Right lobe of liver (tissue), 6 donors: Measurements from ENCODE around the gene CCL4. TPM values are rescaled to one million over a fixed set of nuclear protein-coding genes. Genes with fewer than 3 reads are reported as not detected.
A peak's percentile ranks its signal among the peaks of the same experiment; 100 is the strongest.

Experiments used
- ATAC-seq, 4 donors: fragments of 200-7000 bp; cut with Tn5 transposase; one replicate each; pipeline ENCODE4 v1.9.1; 2020; ENCODE audit warnings: mild to moderate bottlenecking in 4 of 4, moderate library complexity in 4 of 4
- DNase-seq, 3 donors: peaks; one replicate each; pipeline ENCODE4 v3.0.0-alpha.2; 2020
- H3K27ac ChIP-seq, 3 donors: fragments of 200-600 bp; one replicate each; pipeline ENCODE4 v1.8.0; 2022
- H3K27me3 ChIP-seq, 2 donors: fragments of 200-600 bp; one replicate each; pipeline ENCODE4 v1.8.0; 2022
- H3K36me3 ChIP-seq, 4 donors: fragments of 200-600 bp; sonication (generic) in 1 of 4; one replicate each; pipeline versions ENCODE4 v1.5.1 to v1.8.0; 2017 to 2022; ENCODE audit warnings: control low read depth in 1 of 4
- H3K4me1 ChIP-seq, 4 donors: fragments of 200-600 bp; sonication (generic) in 1 of 4; one replicate each; pipeline versions ENCODE4 v1.5.1 to v1.8.0; 2017 to 2022; ENCODE audit warnings: control low read depth in 1 of 4
- H3K4me3 ChIP-seq, 3 donors: fragments of 200-600 bp; one replicate each; pipeline ENCODE4 v1.8.0; 2022
- H3K9me3 ChIP-seq, 4 donors: fragments of 200-600 bp; sonication (generic) in 1 of 4; one replicate each; pipeline versions ENCODE4 v1.5.1 to v1.8.0; 2017 to 2022; ENCODE audit warnings: control low read depth in 1 of 4
- CTCF ChIP-seq, 4 donors: fragments of 200-600 bp in 3 of 4; fragments of 450-650 bp in 1 of 4; IDR thresholded peaks; one replicate each; pipeline versions ENCODE4 v1.5.1 to v1.8.0; 2016 to 2022; ENCODE audit warnings: antibody characterized with exemption in 4 of 4, mild to moderate bottlenecking in 2 of 4
- POLR2A ChIP-seq: fragments of 450-650 bp; IDR thresholded peaks from one replicate; pipeline ENCODE4 v1.6.1; 2017; ENCODE audit warnings: antibody characterized with exemption, mild to moderate bottlenecking
- WGBS: methylation state at CpG from one replicate; pipeline ENCODE4 v1.1.6; 2018; ENCODE audit warnings: low coverage, low lambda C conversion rate; ENCODE audit not compliant: insufficient coverage; ENCODE audit errors: missing lambda C conversion rate; 5-methylcytosine and 5-hydroxymethylcytosine counted together
- intact Hi-C, 2 donors: fragments of 100-400 bp; cut with DNase I; formaldehyde crosslinking; loops; one replicate each; pipeline versions ENCODE4 v1.11.2 to v1.14.1; 2022
- total RNA-seq, 6 experiments: library from RNA; depleted of rRNA in 2 of 6; stranded (reverse); fragments of >200 nt in 2 of 6; fragmentation: NEBNext Ultra II Directional in 3 of 6; extraction: Animal tissue kit (Norgen Biotek cat#: 25700) in 3 of 6; gene quantifications; one replicate each; pipeline versions ENCODE4 v1.1.0 to v1.2.4, GENCODE V29; 2016 to 2023
- donor health status: DM: no; HTN: yes; CAD: no.
- donor health status: DM: no; HTN: no; CAD: no.
- donor health status: DM: no; HTN: no; CAD: no.
- donor health status: DM: no; HTN: yes; CAD: no.
- donor health status: DM: no; HTN: yes; CAD: no.

The CCL4 gene
- total RNA-seq, 6 experiments from 2014 or later: 0.79 to 7.1 (median 2.4) TPM

GRCh38 chr17:36132421-36132831 is 28.8 kb downstream of the CCL4 start:
- Histone ChIP-seq H3K4me1 (no peaks in the 10 kb centered on the region), H3K27me3 (no peaks in the 10 kb centered on the region), H3K4me3 (no peak overlapping the region), H3K9me3 (no peaks in the 10 kb centered on the region), H3K27ac (no peak overlapping the region), H3K36me3 (no peaks in the 10 kb centered on the region)
- ATAC-seq (no peak), DNase-seq (no peak)
- 85% methylated on average over 2 of the region's 2 CpGs for WGBS
- no peak for TF ChIP-seq POLR2A
- no peak for TF ChIP-seq CTCF (IDR thresholded peaks at IDR 0.05)
- intact Hi-C loops: no loop called here

GRCh38 chr17:36133602-36134236 is 30.1 kb downstream of the CCL4 start:
- Histone ChIP-seq H3K36me3 (no peaks in the 10 kb centered on the region), H3K9me3 (no peaks in the 10 kb centered on the region), H3K27me3 (no peaks in the 10 kb centered on the region), H3K4me1 (no peaks in the 10 kb centered on the region), H3K4me3 (no peak overlapping the region), H3K27ac (no peak overlapping the region)
- ATAC-seq (peak; percentile 41 to 82 (median 67)), DNase-seq (no peak)
- intact Hi-C loops: no loop called here
- TF ChIP-seq POLR2A: no peak
- no peak for TF ChIP-seq CTCF (IDR thresholded peaks at IDR 0.05)
- 36% methylated on average over 4 of the region's 4 CpGs for WGBS

- WGBS: 60% methylated on average over 1 of the region's 4 CpGs
- intact Hi-C loops: no loop called here
- Histone ChIP-seq H3K4me3 (no peak overlapping the region), H3K27me3 (no peaks in the 10 kb centered on the region), H3K9me3 (no peaks in the 10 kb centered on the region), H3K27ac (no peak overlapping the region), H3K36me3 (no peaks in the 10 kb centered on the region), H3K4me1 (no peaks in the 10 kb centered on the region)
- DNase-seq (no peak), ATAC-seq (no peak)
- TF ChIP-seq CTCF (IDR thresholded peaks at IDR 0.05): no peak
- no peak for TF ChIP-seq POLR2A
Observed at GRCh38 chr17:36135465-36135864, 31.8 kb downstream of the CCL4 start.

GRCh38 chr17:36136036-36136435 is 32.4 kb downstream of the CCL4 start:
- DNase-seq: no peak
- no peaks in the 10 kb centered on the region for H3K36me3 ChIP-seq
- no peaks in the 10 kb centered on the region for H3K9me3 ChIP-seq
- H3K4me1 ChIP-seq: no peaks in the 10 kb centered on the region
- TF ChIP-seq CTCF (IDR thresholded peaks at IDR 0.05) (no peak), POLR2A (no peak)
- intact Hi-C loops: no loop called here
- no peak for ATAC-seq
- H3K4me3 ChIP-seq: no peak overlapping the region
- no peaks in the 10 kb centered on the region for H3K27me3 ChIP-seq
- WGBS: 75% methylated on average over 1 of the region's 1 CpG
- no peak overlapping the region for H3K27ac ChIP-seq

GRCh38 chr17:36136439-36136838 is 32.8 kb downstream of the CCL4 start:
- DNase-seq (no peak), ATAC-seq (no peak)
- Histone ChIP-seq H3K4me1 (no peaks in the 10 kb centered on the region), H3K9me3 (no peaks in the 10 kb centered on the region), H3K27me3 (no peaks in the 10 kb centered on the region), H3K36me3 (no peaks in the 10 kb centered on the region), H3K4me3 (no peak overlapping the region), H3K27ac (no peak overlapping the region)
- no peak for TF ChIP-seq CTCF (IDR thresholded peaks at IDR 0.05)
- TF ChIP-seq POLR2A: no peak
- intact Hi-C loops: no loop called here
- WGBS: 100% methylated on average over 1 of the region's 1 CpG
